GM18870 (cell line): ENCODE results near the gene RET.
A peak's percentile ranks its signal among the peaks of the same experiment; 100 is the strongest.

ENCODE experiments used
- ATAC-seq: cut with Tn5 transposase; IDR thresholded peaks from one replicate; pipeline ENCODE4 v1.9.1; 2021; ENCODE audit warnings: moderate library complexity; ENCODE audit not compliant: unreplicated experiment

Gene RET

DNA sequence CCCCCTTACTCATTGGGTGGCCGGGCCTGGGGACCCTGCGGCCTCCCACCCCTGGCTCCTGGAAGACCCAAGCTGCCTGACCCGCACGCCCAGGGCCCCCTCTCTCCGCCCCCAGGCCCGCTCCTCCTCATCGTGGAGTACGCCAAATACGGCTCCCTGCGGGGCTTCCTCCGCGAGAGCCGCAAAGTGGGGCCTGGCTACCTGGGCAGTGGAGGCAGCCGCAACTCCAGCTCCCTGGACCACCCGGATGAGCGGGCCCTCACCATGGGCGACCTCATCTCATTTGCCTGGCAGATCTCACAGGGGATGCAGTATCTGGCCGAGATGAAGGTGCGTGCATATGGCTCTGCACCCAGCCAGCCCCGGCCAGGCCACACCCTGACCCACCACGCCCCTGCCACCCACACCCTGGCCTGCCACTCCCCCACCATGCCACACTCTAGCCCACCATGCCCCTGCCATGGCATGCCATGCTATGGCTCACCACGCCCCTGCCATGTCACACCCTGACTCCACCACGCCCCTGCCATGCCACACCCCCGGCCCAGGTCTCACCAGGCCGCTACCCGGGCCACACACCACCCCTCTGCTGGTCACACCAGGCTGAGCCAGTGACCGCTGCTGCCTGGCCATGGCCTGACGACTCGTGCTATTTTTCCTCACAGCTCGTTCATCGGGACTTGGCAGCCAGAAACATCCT is 42.7 kb downstream of the RET start:
- no peak for ATAC-seq

GRCh38 chr10:43120116-43120928 is 43.5 kb downstream of the RET start:
- no peak for ATAC-seq

DNA sequence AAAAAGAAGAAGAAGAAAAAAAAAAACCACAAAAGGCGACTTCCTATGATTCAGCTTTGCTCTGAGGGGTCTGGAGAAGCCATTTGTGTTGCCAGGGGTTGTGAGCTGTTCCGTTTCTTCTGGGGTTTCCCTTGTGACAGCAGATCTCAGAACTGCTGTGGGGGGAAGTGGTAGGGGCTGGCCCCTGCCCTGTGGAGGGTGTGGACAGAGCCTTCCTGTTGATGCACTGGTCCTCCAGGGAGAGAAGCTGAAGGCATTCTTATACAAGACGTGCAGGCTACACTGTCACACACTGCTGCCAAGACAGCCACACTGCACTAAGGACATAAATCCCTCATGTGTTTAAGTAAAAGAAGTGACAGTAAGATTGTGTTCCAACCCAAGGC is 44.1 kb downstream of the RET start:
- peak; percentile 94 for ATAC-seq

DNA sequence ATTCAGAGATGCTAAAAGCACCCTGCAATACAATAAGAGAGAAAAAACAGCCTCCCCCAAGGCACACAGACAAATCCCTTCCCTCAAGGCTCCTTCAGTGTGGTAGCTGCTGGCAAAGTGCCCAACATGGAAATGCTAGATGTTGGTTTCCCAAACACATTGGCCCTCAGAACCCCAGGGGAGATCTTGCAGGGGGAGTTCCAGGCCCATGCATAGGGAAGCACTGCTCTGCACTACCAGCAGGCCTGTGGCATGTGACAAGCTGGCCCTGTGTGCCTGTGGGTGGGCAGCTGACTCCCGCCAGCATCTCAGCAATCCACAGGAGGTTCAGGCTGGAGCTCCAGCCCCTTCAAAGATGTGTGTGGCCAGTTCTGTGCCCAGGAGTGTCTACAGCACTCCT is 44.6 kb downstream of the RET start:
- no peak for ATAC-seq

GRCh38 chr10:43122096-43122495 is 45.2 kb downstream of the RET start:
- no peak for ATAC-seq

- no peak for ATAC-seq
These were observed 46.0 kb downstream of the RET start for GRCh38 chr10:43122826-43123225.

GRCh38 chr10:43123361-43124093 is 46.7 kb downstream of the RET start:
- no peak for ATAC-seq

- no peak for ATAC-seq
These were observed 47.2 kb downstream of the RET start for GRCh38 chr10:43124094-43124521.

DNA sequence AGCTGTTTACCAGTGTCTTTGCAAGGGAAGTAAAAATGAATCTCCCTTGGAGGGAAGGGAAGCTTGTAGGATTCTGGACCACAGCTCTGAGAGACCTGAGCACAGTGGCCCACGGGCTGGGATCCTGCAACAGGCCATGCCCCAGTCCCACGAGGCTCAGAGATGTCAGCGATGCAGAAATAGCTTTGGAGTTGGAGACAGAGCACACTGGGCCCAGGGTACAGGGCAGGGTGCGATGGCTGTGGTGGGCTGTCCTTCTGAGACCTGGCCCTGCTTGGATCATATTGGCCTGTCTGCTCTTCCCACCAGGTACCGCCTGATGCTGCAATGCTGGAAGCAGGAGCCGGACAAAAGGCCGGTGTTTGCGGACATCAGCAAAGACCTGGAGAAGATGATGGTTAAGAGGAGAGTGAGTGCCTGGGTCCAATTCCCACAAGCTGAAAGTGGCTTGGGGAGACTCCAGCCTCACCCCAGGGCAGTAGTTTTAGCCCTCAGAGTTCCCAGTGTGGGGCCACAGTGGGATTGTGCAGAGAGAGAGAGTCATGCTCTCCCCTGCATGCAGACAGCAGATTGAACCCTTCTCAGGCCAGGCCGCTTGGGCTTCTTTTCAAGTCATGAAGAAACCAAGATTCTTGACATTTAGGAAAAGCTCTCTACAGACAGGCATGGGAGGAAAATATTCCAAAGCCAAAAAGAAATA is 47.9 kb downstream of the RET start:
- ATAC-seq = no peak

DNA sequence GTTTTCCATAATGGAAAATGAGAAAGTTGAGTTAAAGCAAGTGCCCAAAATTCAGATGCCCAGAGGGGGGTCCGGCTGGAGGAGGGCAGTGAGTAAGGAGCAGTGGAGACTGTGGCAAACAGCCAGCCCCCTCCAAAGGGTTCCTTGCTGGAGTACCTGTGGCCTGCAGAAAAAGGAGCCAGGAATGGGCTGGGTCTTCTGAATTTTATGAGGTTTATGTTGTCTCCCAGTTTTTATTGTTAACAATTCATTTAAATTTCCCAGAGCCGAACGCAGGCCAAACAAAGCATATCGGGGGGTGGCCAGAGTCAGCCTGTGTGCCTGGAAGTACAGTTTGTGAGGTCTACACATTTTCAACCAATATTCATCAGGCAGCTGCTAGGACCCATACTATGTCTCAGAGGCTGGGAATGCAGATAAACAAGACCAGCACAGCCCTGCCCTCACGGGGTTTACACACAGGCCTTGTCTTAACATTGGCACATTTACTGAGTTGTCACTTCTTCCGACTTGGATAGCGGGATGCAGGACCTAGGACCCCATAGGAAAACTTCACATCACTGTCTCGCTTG is 48.5 kb downstream of the RET start:
- no peak for ATAC-seq

GRCh38 chr10:43125881-43126731 is 49.2 kb downstream of the RET start:
- ATAC-seq = no peak

DNA sequence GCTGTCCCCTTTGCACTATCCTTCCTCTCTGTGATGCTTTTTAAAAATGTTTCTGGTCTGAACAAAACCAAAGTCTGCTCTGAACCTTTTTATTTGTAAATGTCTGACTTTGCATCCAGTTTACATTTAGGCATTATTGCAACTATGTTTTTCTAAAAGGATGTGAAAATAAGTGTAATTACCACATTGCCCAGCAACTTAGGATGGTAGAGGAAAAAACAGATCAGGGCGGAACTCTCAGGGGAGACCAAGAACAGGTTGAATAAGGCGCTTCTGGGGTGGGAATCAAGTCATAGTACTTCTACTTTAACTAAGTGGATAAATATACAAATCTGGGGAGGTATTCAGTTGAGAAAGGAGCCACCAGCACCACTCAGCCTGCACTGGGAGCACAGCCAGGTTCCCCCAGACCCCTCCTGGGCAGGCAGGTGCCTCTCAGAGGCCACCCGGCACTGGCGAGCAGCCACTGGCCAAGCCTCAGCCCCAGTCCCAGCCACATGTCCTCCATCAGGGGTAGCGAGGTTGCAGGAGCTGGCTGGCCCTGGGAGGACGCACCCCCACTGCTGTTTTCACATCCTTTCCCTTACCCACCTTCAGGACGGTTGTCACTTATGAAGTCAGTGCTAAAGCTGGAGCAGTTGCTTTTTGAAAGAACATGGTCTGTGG is 50.0 kb downstream of the RET start:
- ATAC-seq = no peak

GRCh38 chr10:43127442-43127841 is 50.6 kb downstream of the RET start:
- no peak for ATAC-seq

GRCh38 chr10:43128331-43128730 is 51.5 kb downstream of the RET start:
- no peak for ATAC-seq

DNA sequence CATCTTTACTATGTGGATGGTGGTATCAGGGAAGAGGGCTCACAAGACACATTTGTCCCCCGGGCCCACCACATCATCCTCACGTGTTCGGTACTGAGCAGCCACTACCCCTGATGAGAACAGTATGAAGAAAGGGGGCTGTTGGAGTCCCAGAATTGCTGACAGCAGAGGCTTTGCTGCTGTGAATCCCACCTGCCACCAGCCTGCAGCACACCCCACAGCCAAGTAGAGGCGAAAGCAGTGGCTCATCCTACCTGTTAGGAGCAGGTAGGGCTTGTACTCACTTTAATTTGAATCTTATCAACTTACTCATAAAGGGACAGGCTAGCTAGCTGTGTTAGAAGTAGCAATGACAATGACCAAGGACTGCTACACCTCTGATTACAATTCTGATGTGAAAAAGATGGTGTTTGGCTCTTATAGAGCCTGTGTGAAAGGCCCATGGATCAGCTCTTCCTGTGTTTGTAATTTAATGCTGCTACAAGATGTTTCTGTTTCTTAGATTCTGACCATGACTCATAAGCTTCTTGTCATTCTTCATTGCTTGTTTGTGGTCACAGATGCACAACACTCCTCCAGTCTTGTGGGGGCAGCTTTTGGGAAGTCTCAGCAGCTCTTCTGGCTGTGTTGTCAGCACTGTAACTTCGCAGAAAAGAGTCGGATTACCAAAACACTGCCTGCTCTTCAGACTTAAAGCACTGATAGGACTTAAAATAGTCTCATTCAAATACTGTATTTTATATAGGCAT is 52.3 kb downstream of the RET start:
- peak; percentile 93 for ATAC-seq

- ATAC-seq = no peak
These were observed 53.9 kb downstream of the RET start for GRCh38 chr10:43130770-43131171.

DNA sequence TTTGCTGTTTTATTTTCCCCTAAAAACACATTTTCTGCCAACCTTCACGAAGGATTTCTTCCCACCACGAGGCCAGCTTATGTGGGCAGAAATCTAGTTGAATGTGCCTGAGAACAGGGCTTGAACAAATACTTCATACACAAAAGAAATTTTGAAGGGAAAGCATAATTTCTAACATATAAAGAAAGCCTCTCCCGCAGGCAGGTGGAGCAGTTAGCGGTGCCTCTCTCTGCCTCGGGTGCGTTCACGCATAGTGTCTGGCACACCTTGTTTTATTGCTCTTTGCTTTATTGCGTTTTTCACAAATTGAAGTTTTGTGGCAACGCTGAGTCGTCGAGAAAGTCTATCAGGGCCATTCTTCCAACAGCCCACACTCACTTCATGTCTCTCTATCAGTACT is 54.4 kb downstream of the RET start:
- no peak for ATAC-seq

GRCh38 chr10:43131906-43132305 is 55.0 kb downstream of the RET start:
- ATAC-seq = no peak
